Activated CD8-positive, alpha-beta T cell treated with anti-CD3 and anti-CD28 coated beads, Interleukin-2, amount 10 ng/mL, durations not matched to agents 7 days and 5 days (primary cell): ENCODE results near the gene CDR2L. TPM values are rescaled to one million over a fixed set of nuclear protein-coding genes. Genes with fewer than 3 reads are reported as not detected.
"Not testable (repeated sequence)": the region's sequence is repeated elsewhere in the genome, so short reads cannot be mapped to it uniquely, and the experiment has no call there.

Source experiments
- ATAC-seq: fragments of 150-1000 bp; cut with Tn5 transposase; one replicate; pipeline ENCODE4 v1.10.0; 2021; ENCODE audit warnings: moderate library complexity
- CTCF ChIA-PET: fragments of 350-600 bp; sonication (Branson Sonifier 250); formaldehyde crosslinking; loops from one replicate; lab custom pipeline; 2021; ENCODE audit warnings: antibody characterized with exemption; lab: Charles Lee
- POLR2A ChIA-PET: fragments of 350-600 bp; sonication (Branson Sonifier 250); formaldehyde crosslinking; loops from one replicate; lab custom pipeline; 2021; ENCODE audit warnings: antibody characterized with exemption; lab: Charles Lee
- DNase-seq: peaks from one replicate; pipeline ENCODE4 v3.0.0-alpha.2; 2020
- H3K27ac Mint-ChIP-seq: one replicate; pipeline ENCODE4 v1.8.0; 2021; ENCODE audit warnings: mild to moderate bottlenecking, mixed read lengths
- H3K27me3 Mint-ChIP-seq: one replicate; pipeline ENCODE4 v1.8.0; 2021; ENCODE audit warnings: low read depth, mixed read lengths
- H3K36me3 Mint-ChIP-seq: one replicate; pipeline ENCODE4 v1.8.0; 2021; ENCODE audit warnings: low read depth, mixed read lengths
- H3K4me1 Mint-ChIP-seq: one replicate; pipeline ENCODE4 v1.8.0; 2021; ENCODE audit warnings: low read depth, mixed read lengths
- H3K4me3 Mint-ChIP-seq: one replicate; pipeline ENCODE4 v1.8.0; 2021; ENCODE audit warnings: mild to moderate bottlenecking, mixed read lengths
- H3K9me3 Mint-ChIP-seq: one replicate; pipeline ENCODE4 v1.8.0; 2022; ENCODE audit warnings: mixed read lengths; ENCODE audit not compliant: insufficient read depth
- total RNA-seq, 2 experiments: library from RNA; stranded (reverse); gene quantifications; one replicate each; pipeline ENCODE4 v1.2.3, GENCODE V29; 2021

The CDR2L gene
- total RNA-seq, 2 experiments from 2014 or later, result 0.13 to 0.18 TPM

GRCh38 chr17:75012096-75012345, 24.6 kb downstream of the CDR2L start:
- Mint-ChIP-seq H3K27ac (peak overlapping the region; percentile 93), H3K36me3 (peaks cover 17% of the 10 kb centered on the region), H3K27me3 (no peaks in the 10 kb centered on the region), H3K4me3 (peak overlapping the region; percentile 95), H3K9me3 (no peaks in the 10 kb centered on the region), H3K4me1 (peaks cover 15% of the 10 kb centered on the region)
- ChIA-PET CTCF (interaction anchor here (0.5 to 11.2 kb wide), 23 partner anchors 12 to 422 kb away, joined by 3 to 182 read pairs (median 5); partner anchors contain the start of genes ATP5PD, CDR2L, KCTD2 and OTOP2), POLR2A (interaction anchor here (0.7 to 3.4 kb wide), 20 partner anchors 9 to 251 kb away, joined by 3 to 26 read pairs (median 8); partner anchors contain the start of genes ATP5PD, CDR2L, HID1 and JPT1)
- DNase-seq (no peak), ATAC-seq (no peak)

- ATAC-seq (peak; percentile 96), DNase-seq (peak; percentile 90)
- Mint-ChIP-seq H3K4me3 (peak within 1 kb of the TSS; percentile 95), H3K27ac (peak within 1 kb of the TSS; percentile 93), H3K36me3 (peaks cover 17% of the 10 kb centered on the region), H3K4me1 (peaks cover 15% of the 10 kb centered on the region), H3K9me3 (no peaks in the 10 kb centered on the region), H3K27me3 (no peaks in the 10 kb centered on the region)
- ChIA-PET POLR2A (interaction anchor here (0.7 to 3.4 kb wide), 29 partner anchors 8 to 475 kb away, joined by 3 to 26 read pairs (median 6); partner anchors contain the start of genes ATP5PD, CDR2L, GGA3 and HID1), CTCF (interaction anchor here (0.7 to 11.2 kb wide), 35 partner anchors 8 to 423 kb away, joined by 3 to 182 read pairs (median 4); partner anchors contain the start of genes ATP5PD, CDR2L, HID1 and KCTD2)
These were observed 25.1 kb downstream of the CDR2L start, which contains the start of gene MRPL58 for GRCh38 chr17:75012346-75013091. TSS of gene MRPL58 (plus strand) at chr17:75012670. CDS start at chr17:75012687, 17 bp downstream.

GRCh38 chr17:75013092-75013559, 25.7 kb downstream of the CDR2L start:
- Mint-ChIP-seq H3K9me3 (no peaks in the 10 kb centered on the region), H3K4me3 (peak overlapping the region; percentile 95), H3K36me3 (peaks cover 20% of the 10 kb centered on the region), H3K4me1 (peaks cover 15% of the 10 kb centered on the region), H3K27ac (peak overlapping the region; percentile 93), H3K27me3 (no peaks in the 10 kb centered on the region)
- ATAC-seq (peak; percentile 12), DNase-seq (no peak)
- ChIA-PET CTCF (interaction anchor here (0.7 to 11.2 kb wide), 32 partner anchors 9 to 423 kb away, joined by 3 to 182 read pairs (median 4); partner anchors contain the start of genes ATP5PD, CDR2L, HID1 and KCTD2), POLR2A (interaction anchor here (0.5 to 3.4 kb wide), 28 partner anchors 8 to 475 kb away, joined by 3 to 26 read pairs (median 6); partner anchors contain the start of genes ATP5PD, CDR2L, GGA3 and HID1)

- CTCF ChIA-PET, result interaction anchor here (0.9 kb wide), 1 partner anchor 58 kb away, joined by 5 read pairs; no protein-coding TSS in a partner anchor
- no peaks in the 10 kb centered on the region for H3K9me3 Mint-ChIP-seq
- POLR2A ChIA-PET, result interaction anchor here (0.7 kb wide), 2 partner anchors 197 to 1343 kb away, joined by 3 read pairs; no protein-coding TSS in a partner anchor
- ATAC-seq (no peak), DNase-seq (no peak)
- H3K27ac Mint-ChIP-seq, result no peak overlapping the region
- no peaks in the 10 kb centered on the region for H3K27me3 Mint-ChIP-seq
- H3K36me3 Mint-ChIP-seq, result peaks cover 51% of the 10 kb centered on the region
- peaks cover 3% of the 10 kb centered on the region for H3K4me1 Mint-ChIP-seq
- no peak overlapping the region for H3K4me3 Mint-ChIP-seq
These were observed 31.7 kb downstream of the CDR2L start for GRCh38 chr17:75019146-75019545.

GRCh38 chr17:75019710-75020109, 32.3 kb downstream of the CDR2L start:
- DNase-seq (no peak), ATAC-seq (no peak)
- Mint-ChIP-seq H3K4me3 (no peak overlapping the region), H3K36me3 (peaks cover 56% of the 10 kb centered on the region), H3K27ac (no peak overlapping the region), H3K27me3 (no peaks in the 10 kb centered on the region), H3K4me1 (peaks cover 8% of the 10 kb centered on the region), H3K9me3 (no peaks in the 10 kb centered on the region)
- CTCF ChIA-PET, result interaction anchor here (0.9 kb wide), 1 partner anchor 58 kb away, joined by 5 read pairs; no protein-coding TSS in a partner anchor
- POLR2A ChIA-PET, result no interaction called here

- Mint-ChIP-seq H3K9me3 (no peaks in the 10 kb centered on the region), H3K4me3 (no peak overlapping the region), H3K27ac (no peak overlapping the region), H3K27me3 (no peaks in the 10 kb centered on the region), H3K4me1 (peaks cover 17% of the 10 kb centered on the region), H3K36me3 (peaks cover 58% of the 10 kb centered on the region)
- DNase-seq (no peak), ATAC-seq (no peak)
- ChIA-PET POLR2A (no interaction called here), CTCF (no interaction called here)
These were observed 33.1 kb downstream of the CDR2L start for GRCh38 chr17:75020331-75021110.

GRCh38 chr17:75024686-75025397, 37.4 kb downstream of the CDR2L start:
- peaks cover 21% of the 10 kb centered on the region for H3K4me1 Mint-ChIP-seq
- ChIA-PET POLR2A (interaction anchor here (0.7 to 3.6 kb wide), 4 partner anchors 9 to 119 kb away, joined by 3 to 19 read pairs (median 5); partner anchors contain the start of gene MRPL58), CTCF (interaction anchor here (0.7 to 4.3 kb wide), 7 partner anchors 10 to 586 kb away, joined by 3 to 24 read pairs (median 3); partner anchors contain the start of gene MRPL58)
- peak overlapping the region; percentile 44 for H3K27ac Mint-ChIP-seq
- peak overlapping the region; percentile 27 for H3K4me3 Mint-ChIP-seq
- no peaks in the 10 kb centered on the region for H3K9me3 Mint-ChIP-seq
- DNase-seq, result peak; percentile 58
- H3K36me3 Mint-ChIP-seq, result peaks cover 45% of the 10 kb centered on the region
- ATAC-seq, result peak; percentile 53
- H3K27me3 Mint-ChIP-seq, result peaks cover 8% of the 10 kb centered on the region

- CTCF ChIA-PET, result interaction anchor here (0.9 to 4.3 kb wide), 5 partner anchors 10 to 176 kb away, joined by 3 to 24 read pairs (median 5); partner anchors contain the start of gene MRPL58
- ATAC-seq (peak; percentile 39), DNase-seq (peak; percentile 37)
- POLR2A ChIA-PET, result interaction anchor here (0.7 to 3.6 kb wide), 3 partner anchors 9 to 119 kb away, joined by 3 to 19 read pairs (median 4); partner anchors contain the start of gene MRPL58
- peaks cover 43% of the 10 kb centered on the region for H3K36me3 Mint-ChIP-seq
- peaks cover 23% of the 10 kb centered on the region for H3K4me1 Mint-ChIP-seq
- H3K4me3 Mint-ChIP-seq, result peak overlapping the region; percentile 27
- peak overlapping the region; percentile 44 for H3K27ac Mint-ChIP-seq
- H3K27me3 Mint-ChIP-seq, H3K9me3 Mint-ChIP-seq: not testable (repeated sequence)
These were observed 37.9 kb downstream of the CDR2L start for GRCh38 chr17:75025398-75025734.

- DNase-seq, result not testable (repeated sequence)
These were observed 39.2 kb downstream of the CDR2L start for GRCh38 chr17:75026650-75027049.

GRCh38 chr17:75030161-75030560, 42.7 kb downstream of the CDR2L start:
- no peak for ATAC-seq
- Mint-ChIP-seq H3K4me3 (no peak overlapping the region), H3K4me1 (peaks cover 39% of the 10 kb centered on the region), H3K27me3 (peaks cover 10% of the 10 kb centered on the region), H3K27ac (no peak overlapping the region), H3K36me3 (peaks cover 5% of the 10 kb centered on the region), H3K9me3 (peaks cover 4% of the 10 kb centered on the region)
- ChIA-PET CTCF (no interaction called here), POLR2A (no interaction called here)
- no peak for DNase-seq

More at GRCh38 chr17:75026650-75027049, 39.2 kb downstream of the CDR2L start:
- Mint-ChIP-seq H3K4me1 (peaks cover 24% of the 10 kb centered on the region), H3K36me3 (peaks cover 32% of the 10 kb centered on the region)
- not testable (repeated sequence) for H3K4me3 Mint-ChIP-seq, ATAC-seq, H3K27me3 Mint-ChIP-seq, H3K27ac Mint-ChIP-seq, H3K9me3 Mint-ChIP-seq
- ChIA-PET POLR2A (interaction anchor here (0.7 kb wide), 2 partner anchors 21 to 509 kb away, joined by 3 read pairs; no protein-coding TSS in a partner anchor), CTCF (interaction anchor here (4.3 kb wide), 1 partner anchor 65 kb away, joined by 17 read pairs; no protein-coding TSS in a partner anchor)
